ENCODE measurements around the gene SENP1.

Gene SENP1

GRCh38 chr12:48077111-48077510 lies 28.8 kb downstream of the SENP1 start:
- H3K27ac ChIP-seq (ENCODE audit: low read depth, low read length), result no peak overlapping the region
- H3K36me3 ChIP-seq (ENCODE audit: insufficient read depth, low read length), result peaks cover 27% of the 10 kb centered on the region

DNA sequence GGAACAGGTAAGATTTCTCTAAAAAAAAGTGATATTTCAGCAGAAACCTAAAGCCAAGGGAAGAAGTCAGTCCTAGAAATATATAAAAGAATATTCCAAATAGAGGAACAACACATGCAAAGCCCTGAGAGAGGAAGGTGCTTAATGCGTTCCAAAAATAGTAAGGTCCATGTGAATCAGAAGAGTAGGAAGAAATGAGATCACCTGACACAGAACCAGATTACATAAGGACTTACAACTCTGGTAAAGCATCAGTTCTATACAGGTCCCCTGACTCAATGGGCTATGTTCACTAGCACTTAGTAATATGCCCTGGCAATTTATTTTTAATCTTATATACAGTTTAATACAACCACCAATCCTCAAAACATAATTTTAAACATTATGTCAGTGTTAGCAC lies 30.0 kb downstream of the SENP1 start:
- no peaks in the 10 kb centered on the region for H3K9me3 ChIP-seq (ENCODE audit: low read length)
- no peak overlapping the region for H3K27ac ChIP-seq (ENCODE audit: low read depth, low read length)
- no peaks in the 10 kb centered on the region for H3K4me1 ChIP-seq (ENCODE audit: insufficient read depth, low read length)
- no peak overlapping the region for H3K4me3 ChIP-seq (ENCODE audit: low read depth in 1 of 2, low read length in 2 of 2)
- H3K9ac ChIP-seq (ENCODE audit: low read length), result no peak overlapping the region
- no peaks in the 10 kb centered on the region for H3K27me3 ChIP-seq (ENCODE audit: control insufficient read depth in 1 of 2, insufficient read depth in 2 of 2, low read length in 2 of 2)
- H3K36me3 ChIP-seq (ENCODE audit: insufficient read depth, low read length), result peaks cover 34% of the 10 kb centered on the region

More at GRCh38 chr12:48077111-48077510, 28.8 kb downstream of the SENP1 start:
- no peaks in the 10 kb centered on the region for H3K27me3 ChIP-seq (ENCODE audit: control insufficient read depth in 1 of 2, insufficient read depth in 2 of 2, low read length in 2 of 2)
- H3K9me3 ChIP-seq (ENCODE audit: low read length), result no peaks in the 10 kb centered on the region
- H3K4me1 ChIP-seq (ENCODE audit: insufficient read depth, low read length), result no peaks in the 10 kb centered on the region
- no peak overlapping the region for H3K9ac ChIP-seq (ENCODE audit: low read length)
- no peak overlapping the region for H3K4me3 ChIP-seq (ENCODE audit: low read depth in 1 of 2, low read length in 2 of 2)

DNA sequence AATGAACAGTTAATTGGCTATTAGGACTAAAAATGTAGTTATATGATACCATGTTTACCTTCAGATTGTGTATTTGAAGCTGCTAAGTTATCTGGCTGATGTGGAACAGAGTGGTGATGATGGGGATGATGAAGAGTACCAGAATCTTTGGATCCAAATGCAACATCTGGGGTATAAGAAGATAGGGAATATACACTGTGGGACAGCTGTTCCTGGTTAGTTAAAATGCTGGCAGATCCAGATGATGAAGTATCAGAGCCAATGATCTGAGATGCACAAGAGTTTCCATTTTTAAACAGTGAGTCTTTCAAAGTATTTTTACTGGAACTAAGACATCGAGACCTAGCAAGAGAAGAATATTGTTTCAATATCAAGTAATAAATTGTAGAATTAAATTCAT lies 31.6 kb downstream of the SENP1 start:
- no peak overlapping the region for H3K4me3 ChIP-seq (ENCODE audit: low read depth in 1 of 2, low read length in 2 of 2)
- H3K4me1 ChIP-seq (ENCODE audit: insufficient read depth, low read length), result no peaks in the 10 kb centered on the region
- peaks cover 49% of the 10 kb centered on the region for H3K36me3 ChIP-seq (ENCODE audit: insufficient read depth, low read length)
- no peak overlapping the region for H3K27ac ChIP-seq (ENCODE audit: low read depth, low read length)
- no peak overlapping the region for H3K9ac ChIP-seq (ENCODE audit: low read length)
- no peaks in the 10 kb centered on the region for H3K27me3 ChIP-seq (ENCODE audit: control insufficient read depth in 1 of 2, insufficient read depth in 2 of 2, low read length in 2 of 2)
- H3K9me3 ChIP-seq (ENCODE audit: low read length), result no peaks in the 10 kb centered on the region

GRCh38 chr12:48072266-48072665 lies 33.6 kb downstream of the SENP1 start:
- no peaks in the 10 kb centered on the region for H3K27me3 ChIP-seq (ENCODE audit: control insufficient read depth in 1 of 2, insufficient read depth in 2 of 2, low read length in 2 of 2)
- no peaks in the 10 kb centered on the region for H3K9me3 ChIP-seq (ENCODE audit: low read length)
- no peak overlapping the region for H3K4me3 ChIP-seq (ENCODE audit: low read depth in 1 of 2, low read length in 2 of 2)
- H3K4me1 ChIP-seq (ENCODE audit: insufficient read depth, low read length), result no peaks in the 10 kb centered on the region
- no peak overlapping the region for H3K9ac ChIP-seq (ENCODE audit: low read length)
- H3K27ac ChIP-seq (ENCODE audit: low read depth, low read length), result no peak overlapping the region
- H3K36me3 ChIP-seq (ENCODE audit: insufficient read depth, low read length), result peaks cover 52% of the 10 kb centered on the region

DNA sequence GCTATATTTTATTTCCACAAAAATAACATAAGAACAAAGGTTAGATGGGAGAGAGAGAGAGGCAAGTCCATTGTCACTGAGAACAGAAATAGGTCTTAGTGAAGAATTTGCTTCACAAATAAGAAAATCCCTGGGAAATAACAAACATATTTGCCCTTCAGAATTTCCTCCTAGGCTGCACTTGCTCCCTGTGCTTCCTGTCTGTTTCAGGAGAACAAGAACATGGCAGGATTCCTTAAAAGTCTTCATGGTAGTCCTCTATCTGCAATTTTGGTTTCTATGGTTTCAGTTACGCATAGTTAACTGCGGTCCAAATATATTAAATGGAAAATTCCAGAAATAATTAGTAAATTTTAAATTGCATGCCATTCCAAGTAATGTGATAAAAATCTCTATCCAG lies 34.1 kb downstream of the SENP1 start:
- Histone ChIP-seq H3K4me3 (ENCODE audit: low read depth in 1 of 2, low read length in 2 of 2) (no peak overlapping the region), H3K9me3 (ENCODE audit: low read length) (no peaks in the 10 kb centered on the region), H3K27me3 (ENCODE audit: control insufficient read depth in 1 of 2, insufficient read depth in 2 of 2, low read length in 2 of 2) (no peaks in the 10 kb centered on the region), H3K4me1 (ENCODE audit: insufficient read depth, low read length) (no peaks in the 10 kb centered on the region), H3K27ac (ENCODE audit: low read depth, low read length) (no peak overlapping the region), H3K36me3 (ENCODE audit: insufficient read depth, low read length) (peaks cover 47% of the 10 kb centered on the region), H3K9ac (ENCODE audit: low read length) (no peak overlapping the region)

DNA sequence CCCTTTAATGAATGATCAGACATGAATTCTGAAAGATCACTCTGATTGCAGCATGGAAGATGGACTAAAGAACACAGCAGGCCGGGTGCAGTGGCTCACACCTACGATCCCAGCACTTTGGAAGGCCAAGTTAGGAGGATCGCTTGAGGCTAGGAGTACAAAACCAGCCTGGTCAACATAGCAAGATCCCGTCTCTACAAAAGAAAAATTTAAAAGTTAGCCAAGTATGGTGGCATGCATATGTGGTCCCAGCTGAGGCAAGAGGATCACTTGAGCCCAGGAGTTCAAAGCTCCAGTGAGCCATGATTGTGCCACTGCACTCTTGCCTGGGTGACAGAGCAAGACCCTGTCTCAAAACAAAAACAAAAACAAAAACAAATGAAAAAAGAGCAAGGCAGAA lies 35.1 kb downstream of the SENP1 start:
- H3K27ac ChIP-seq (ENCODE audit: low read depth, low read length), result no peak overlapping the region
- H3K36me3 ChIP-seq (ENCODE audit: insufficient read depth, low read length), result peaks cover 51% of the 10 kb centered on the region
- H3K27me3 ChIP-seq (ENCODE audit: control insufficient read depth in 1 of 2, insufficient read depth in 2 of 2, low read length in 2 of 2), result no peaks in the 10 kb centered on the region
- H3K4me1 ChIP-seq (ENCODE audit: insufficient read depth, low read length), result no peaks in the 10 kb centered on the region
- no peaks in the 10 kb centered on the region for H3K9me3 ChIP-seq (ENCODE audit: low read length)
- no peak overlapping the region for H3K4me3 ChIP-seq (ENCODE audit: low read depth in 1 of 2, low read length in 2 of 2)
- no peak overlapping the region for H3K9ac ChIP-seq (ENCODE audit: low read length)

GRCh38 chr12:48070033-48070432 lies 35.8 kb downstream of the SENP1 start:
- Histone ChIP-seq H3K9me3 (ENCODE audit: low read length) (no peaks in the 10 kb centered on the region), H3K27ac (ENCODE audit: low read depth, low read length) (no peak overlapping the region), H3K4me3 (ENCODE audit: low read depth in 1 of 2, low read length in 2 of 2) (no peak overlapping the region), H3K36me3 (ENCODE audit: insufficient read depth, low read length) (peaks cover 58% of the 10 kb centered on the region), H3K4me1 (ENCODE audit: insufficient read depth, low read length) (no peaks in the 10 kb centered on the region), H3K9ac (ENCODE audit: low read length) (no peak overlapping the region), H3K27me3 (ENCODE audit: control insufficient read depth in 1 of 2, insufficient read depth in 2 of 2, low read length in 2 of 2) (no peaks in the 10 kb centered on the region)

GRCh38 chr12:48069241-48069640 lies 36.6 kb downstream of the SENP1 start:
- Histone ChIP-seq H3K9ac (ENCODE audit: low read length) (no peak overlapping the region), H3K27ac (ENCODE audit: low read depth, low read length) (no peak overlapping the region), H3K36me3 (ENCODE audit: insufficient read depth, low read length) (peaks cover 64% of the 10 kb centered on the region), H3K27me3 (ENCODE audit: control insufficient read depth in 1 of 2, insufficient read depth in 2 of 2, low read length in 2 of 2) (no peaks in the 10 kb centered on the region), H3K9me3 (ENCODE audit: low read length) (no peaks in the 10 kb centered on the region), H3K4me1 (ENCODE audit: insufficient read depth, low read length) (no peaks in the 10 kb centered on the region), H3K4me3 (ENCODE audit: low read depth in 1 of 2, low read length in 2 of 2) (no peak overlapping the region)

DNA sequence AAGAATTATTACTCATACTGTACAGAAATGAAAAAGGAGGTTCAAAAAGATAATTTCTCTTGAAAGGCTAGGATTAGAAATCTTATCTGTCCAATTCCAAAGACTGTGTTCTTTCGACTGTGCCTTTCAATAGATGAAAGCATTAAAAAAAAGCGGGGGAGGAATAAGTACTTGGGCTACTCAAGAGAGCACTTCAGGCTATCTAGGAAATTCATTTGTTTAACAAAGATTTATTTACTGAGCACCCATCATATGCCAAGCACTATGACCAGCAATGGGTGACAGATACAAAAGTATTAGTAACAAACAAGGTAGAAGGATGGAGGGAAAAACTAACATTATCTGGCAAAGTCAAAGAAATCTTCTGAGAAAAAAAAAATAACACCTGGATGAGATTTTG lies 37.4 kb downstream of the SENP1 start:
- H3K27me3 ChIP-seq (ENCODE audit: control insufficient read depth in 1 of 2, insufficient read depth in 2 of 2, low read length in 2 of 2), result no peaks in the 10 kb centered on the region
- H3K9me3 ChIP-seq (ENCODE audit: low read length), result no peaks in the 10 kb centered on the region
- H3K36me3 ChIP-seq (ENCODE audit: insufficient read depth, low read length), result peaks cover 63% of the 10 kb centered on the region
- no peaks in the 10 kb centered on the region for H3K4me1 ChIP-seq (ENCODE audit: insufficient read depth, low read length)
- H3K9ac ChIP-seq (ENCODE audit: low read length), result no peak overlapping the region
- no peak overlapping the region for H3K4me3 ChIP-seq (ENCODE audit: low read depth in 1 of 2, low read length in 2 of 2)
- no peak overlapping the region for H3K27ac ChIP-seq (ENCODE audit: low read depth, low read length)

DNA sequence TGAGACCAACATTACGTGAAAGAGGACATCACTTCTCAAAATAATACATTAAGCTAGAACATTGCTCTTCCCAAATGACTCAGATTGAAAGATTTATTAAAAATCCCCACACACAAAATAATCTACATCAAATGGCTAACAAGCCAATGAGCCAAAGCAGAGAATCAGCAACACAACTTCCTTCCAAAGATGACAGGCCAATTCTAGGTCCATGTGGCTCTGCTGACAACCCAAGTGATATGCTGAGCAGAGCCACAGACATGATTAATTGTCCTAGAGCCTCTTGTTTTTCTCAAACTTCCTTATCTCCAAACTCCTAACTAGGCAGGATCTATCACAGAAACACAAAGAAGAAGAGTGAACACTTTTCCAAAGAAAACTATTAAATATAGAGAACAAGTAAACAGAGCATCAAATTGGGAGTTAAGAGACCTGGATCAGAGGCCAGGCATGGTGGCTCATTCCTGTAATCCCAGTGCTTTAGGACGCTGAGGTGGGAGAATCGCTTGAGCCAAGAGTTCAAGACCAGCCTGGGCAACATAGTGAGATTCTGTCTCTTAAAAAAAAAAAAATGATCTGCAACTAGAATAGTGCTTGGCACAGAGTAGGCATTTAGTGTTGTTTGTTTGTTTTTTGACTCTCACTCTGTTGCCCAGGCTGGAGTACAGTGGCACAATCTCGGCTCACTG lies 38.5 kb downstream of the SENP1 start:
- Histone ChIP-seq H3K4me3 (ENCODE audit: low read depth in 1 of 2, low read length in 2 of 2) (no peak overlapping the region), H3K9ac (ENCODE audit: low read length) (no peak overlapping the region), H3K4me1 (ENCODE audit: insufficient read depth, low read length) (no peaks in the 10 kb centered on the region), H3K27me3 (ENCODE audit: control insufficient read depth in 1 of 2, insufficient read depth in 2 of 2, low read length in 2 of 2) (no peaks in the 10 kb centered on the region), H3K27ac (ENCODE audit: low read depth, low read length) (no peak overlapping the region), H3K36me3 (ENCODE audit: insufficient read depth, low read length) (peaks cover 61% of the 10 kb centered on the region), H3K9me3 (ENCODE audit: low read length) (no peaks in the 10 kb centered on the region)

GRCh38 chr12:48065041-48065440 lies 40.8 kb downstream of the SENP1 start:
- no peaks in the 10 kb centered on the region for H3K4me1 ChIP-seq (ENCODE audit: insufficient read depth, low read length)
- no peak overlapping the region for H3K4me3 ChIP-seq (ENCODE audit: low read depth in 1 of 2, low read length in 2 of 2)
- H3K9ac ChIP-seq (ENCODE audit: low read length), result no peak overlapping the region
- H3K27me3 ChIP-seq (ENCODE audit: control insufficient read depth in 1 of 2, insufficient read depth in 2 of 2, low read length in 2 of 2), result no peaks in the 10 kb centered on the region
- H3K27ac ChIP-seq (ENCODE audit: low read depth, low read length), result no peak overlapping the region
- peaks cover 66% of the 10 kb centered on the region for H3K36me3 ChIP-seq (ENCODE audit: insufficient read depth, low read length)
- no peaks in the 10 kb centered on the region for H3K9me3 ChIP-seq (ENCODE audit: low read length)

DNA sequence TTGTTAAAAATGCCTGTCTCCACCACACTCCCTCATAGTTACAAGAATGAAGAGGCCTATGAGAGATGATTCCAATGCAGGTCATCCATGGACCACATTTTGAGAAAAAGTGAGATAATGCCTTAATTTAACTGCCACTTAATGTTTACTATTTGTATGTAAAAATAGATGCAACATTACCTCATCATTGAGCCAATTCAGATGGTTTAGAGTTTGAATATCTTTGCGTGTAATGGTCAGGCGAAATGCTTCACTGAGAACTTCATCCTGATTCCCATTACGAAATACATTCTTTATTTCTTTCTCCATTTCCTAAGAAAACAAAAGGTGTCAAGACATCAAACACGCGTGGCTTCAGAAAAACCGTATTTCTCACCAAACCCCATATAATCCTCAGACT lies 42.3 kb downstream of the SENP1 start:
- Histone ChIP-seq H3K4me3 (ENCODE audit: low read depth in 1 of 2, low read length in 2 of 2) (no peak overlapping the region), H3K9me3 (ENCODE audit: low read length) (no peaks in the 10 kb centered on the region), H3K36me3 (ENCODE audit: insufficient read depth, low read length) (peaks cover 67% of the 10 kb centered on the region), H3K4me1 (ENCODE audit: insufficient read depth, low read length) (no peaks in the 10 kb centered on the region), H3K27me3 (ENCODE audit: control insufficient read depth in 1 of 2, insufficient read depth in 2 of 2, low read length in 2 of 2) (no peaks in the 10 kb centered on the region), H3K9ac (ENCODE audit: low read length) (no peak overlapping the region), H3K27ac (ENCODE audit: low read depth, low read length) (no peak overlapping the region)

All from muscle layer of colon (tissue), 2 donors.